Coronary artery (tissue), 2 donors: ENCODE data around the gene NPLOC4.

ENCODE experiments used
- DNase-seq: peaks from one replicate; pipeline ENCODE4 v3.0.0-alpha.2; 2017; ENCODE audit warnings: low spot score
- H3K27ac ChIP-seq, 2 donors: fragments of 200-600 bp; sonication (generic); one replicate each; pipeline ENCODE4 v1.5.1; 2016 to 2019
- H3K4me3 ChIP-seq: fragments of 200-600 bp; sonication (generic); 2 replicates; pipeline ENCODE4 v1.5.1; 2016; ENCODE audit warnings: mild to moderate bottlenecking, moderate library complexity
- TF ChIP-seq, protein P1 (sequence below): fragments of 200-600 bp; sonication (generic); IDR thresholded peaks from one replicate; pipeline ENCODE4 v1.5.1; 2019; ENCODE audit warnings: antibody characterized with exemption

NPLOC4 gene

DNA sequence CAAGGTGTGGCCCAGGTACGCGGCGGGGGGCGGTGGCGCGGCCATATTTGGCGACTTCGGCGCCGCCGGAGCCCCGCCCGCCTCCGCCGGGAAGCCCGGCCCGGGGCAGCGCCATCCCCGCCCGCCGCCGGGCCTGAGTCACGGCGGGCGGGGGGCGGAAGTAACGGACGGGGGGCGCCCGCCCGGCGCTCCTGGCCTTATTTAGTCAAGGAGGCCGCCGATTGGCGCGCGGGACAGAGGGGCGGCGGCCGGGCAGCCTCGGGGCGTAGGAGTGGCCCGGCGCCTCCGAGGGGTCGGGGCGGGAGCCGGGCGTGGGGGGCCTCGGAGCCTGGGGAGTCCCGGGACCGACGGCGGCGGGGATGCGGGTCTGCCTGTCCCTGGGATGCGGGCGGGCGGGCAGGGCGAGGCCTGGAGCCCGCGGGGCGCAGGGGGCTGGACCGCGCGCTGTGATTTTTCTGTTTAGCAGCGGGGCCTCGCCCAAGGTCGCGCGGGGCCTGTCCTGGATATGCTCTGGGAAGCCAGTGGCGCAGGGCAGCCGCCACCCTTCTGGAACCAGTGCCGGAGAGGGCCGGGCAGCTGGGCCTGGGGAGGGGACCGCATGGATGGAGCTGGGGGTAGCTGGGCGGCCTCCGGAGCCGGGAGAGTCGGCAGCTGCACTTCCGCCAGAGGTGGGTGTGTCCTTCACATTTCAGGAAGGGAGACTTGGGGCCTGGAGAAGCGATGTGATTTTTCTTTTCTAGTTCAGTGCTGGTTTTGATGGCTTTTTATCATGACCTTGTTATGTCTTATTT lies 122.0 kb downstream of the NPLOC4 start:
- peak overlapping the region; percentile 99 for H3K27ac ChIP-seq
- DNase-seq: no peak
- TF ChIP-seq, protein P1, sequence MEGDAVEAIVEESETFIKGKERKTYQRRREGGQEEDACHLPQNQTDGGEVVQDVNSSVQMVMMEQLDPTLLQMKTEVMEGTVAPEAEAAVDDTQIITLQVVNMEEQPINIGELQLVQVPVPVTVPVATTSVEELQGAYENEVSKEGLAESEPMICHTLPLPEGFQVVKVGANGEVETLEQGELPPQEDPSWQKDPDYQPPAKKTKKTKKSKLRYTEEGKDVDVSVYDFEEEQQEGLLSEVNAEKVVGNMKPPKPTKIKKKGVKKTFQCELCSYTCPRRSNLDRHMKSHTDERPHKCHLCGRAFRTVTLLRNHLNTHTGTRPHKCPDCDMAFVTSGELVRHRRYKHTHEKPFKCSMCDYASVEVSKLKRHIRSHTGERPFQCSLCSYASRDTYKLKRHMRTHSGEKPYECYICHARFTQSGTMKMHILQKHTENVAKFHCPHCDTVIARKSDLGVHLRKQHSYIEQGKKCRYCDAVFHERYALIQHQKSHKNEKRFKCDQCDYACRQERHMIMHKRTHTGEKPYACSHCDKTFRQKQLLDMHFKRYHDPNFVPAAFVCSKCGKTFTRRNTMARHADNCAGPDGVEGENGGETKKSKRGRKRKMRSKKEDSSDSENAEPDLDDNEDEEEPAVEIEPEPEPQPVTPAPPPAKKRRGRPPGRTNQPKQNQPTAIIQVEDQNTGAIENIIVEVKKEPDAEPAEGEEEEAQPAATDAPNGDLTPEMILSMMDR: no peak

DNA sequence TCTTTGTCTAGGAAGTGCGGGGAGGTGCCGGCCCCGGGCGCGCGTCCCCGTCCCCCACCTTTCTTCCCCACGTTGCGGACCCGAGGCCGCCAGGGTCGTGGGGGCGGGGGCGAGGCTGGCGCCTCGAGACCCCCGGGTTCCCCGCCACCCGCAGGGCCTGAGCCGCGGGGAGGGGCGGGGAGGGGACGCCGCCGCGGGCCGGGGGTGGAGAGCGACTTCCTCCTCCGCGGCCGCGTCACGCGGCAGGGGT lies 122.5 kb downstream of the NPLOC4 start:
- TF ChIP-seq, protein P1: no peak
- Histone ChIP-seq H3K4me3 (peak overlapping the region; percentile 97), H3K27ac (peak overlapping the region; percentile 99)
- no peak for DNase-seq

More for the DNA sequence above, 122.0 kb downstream of the NPLOC4 start:
- peak overlapping the region; percentile 97 for H3K4me3 ChIP-seq

DNA sequence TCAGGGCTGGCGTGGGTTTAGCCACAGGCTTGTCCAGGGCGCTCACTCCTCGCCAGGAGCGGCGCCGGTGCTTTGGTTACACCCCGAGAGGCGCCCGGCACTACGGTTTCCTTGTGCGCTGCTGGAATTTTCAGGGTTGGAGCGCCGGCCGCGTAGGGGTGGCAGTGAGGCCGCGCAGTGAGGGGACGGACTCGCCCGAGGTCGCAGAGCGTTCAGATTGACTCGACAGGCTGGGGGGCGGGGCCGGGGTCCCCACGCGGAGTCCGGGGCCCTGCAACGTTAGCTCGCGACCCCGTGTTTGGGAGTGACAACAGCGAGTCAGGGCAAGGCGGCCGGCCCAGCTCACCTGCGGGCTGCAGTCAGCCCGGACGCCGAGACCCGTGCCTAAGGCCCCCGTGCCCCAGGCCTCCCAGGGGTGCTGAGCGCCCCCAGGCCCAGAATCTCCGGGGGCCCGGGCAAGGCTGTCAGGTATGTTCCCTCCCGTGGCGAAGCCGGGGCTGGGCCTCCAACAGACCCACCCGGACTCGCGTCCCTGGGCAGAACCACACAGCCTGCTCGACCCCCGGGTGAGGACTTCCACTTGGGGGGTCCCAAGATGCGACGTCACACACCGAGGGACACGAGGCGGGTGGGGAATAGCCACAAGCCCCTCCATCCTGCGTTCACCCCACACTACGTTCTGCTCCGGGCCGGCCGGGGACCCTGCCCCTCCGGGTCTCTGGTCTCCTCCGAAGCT lies 123.0 kb downstream of the NPLOC4 start:
- H3K27ac ChIP-seq: peak overlapping the region; percentile 99
- DNase-seq: no peak

DNA sequence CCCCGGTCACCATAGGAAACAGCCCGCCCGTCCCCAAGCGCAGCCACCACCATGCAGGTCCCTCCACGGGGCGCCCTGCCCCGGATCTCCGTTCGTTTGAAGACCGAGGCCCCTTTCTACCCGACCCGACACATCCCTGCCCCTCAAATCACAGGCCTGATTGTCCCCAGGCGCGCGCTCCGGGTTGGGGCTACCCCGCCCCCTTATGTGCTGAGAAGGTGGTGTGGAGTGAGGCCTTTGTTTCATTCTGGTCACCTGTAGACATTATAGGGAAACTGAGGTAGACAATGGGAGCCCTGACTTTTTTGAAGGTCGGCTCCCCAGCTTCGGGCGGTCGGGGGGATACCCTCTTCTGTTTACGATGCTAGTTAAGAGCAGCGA lies 123.5 kb downstream of the NPLOC4 start:
- DNase-seq: peak; percentile 81
- TF ChIP-seq, protein P1: no peak
- Histone ChIP-seq H3K27ac (peak overlapping the region; percentile 99), H3K4me3 (peak overlapping the region; percentile 97)

More for the DNA sequence above, 123.0 kb downstream of the NPLOC4 start:
- peak overlapping the region; percentile 97 for H3K4me3 ChIP-seq
- TF ChIP-seq, protein P1: no peak

DNA sequence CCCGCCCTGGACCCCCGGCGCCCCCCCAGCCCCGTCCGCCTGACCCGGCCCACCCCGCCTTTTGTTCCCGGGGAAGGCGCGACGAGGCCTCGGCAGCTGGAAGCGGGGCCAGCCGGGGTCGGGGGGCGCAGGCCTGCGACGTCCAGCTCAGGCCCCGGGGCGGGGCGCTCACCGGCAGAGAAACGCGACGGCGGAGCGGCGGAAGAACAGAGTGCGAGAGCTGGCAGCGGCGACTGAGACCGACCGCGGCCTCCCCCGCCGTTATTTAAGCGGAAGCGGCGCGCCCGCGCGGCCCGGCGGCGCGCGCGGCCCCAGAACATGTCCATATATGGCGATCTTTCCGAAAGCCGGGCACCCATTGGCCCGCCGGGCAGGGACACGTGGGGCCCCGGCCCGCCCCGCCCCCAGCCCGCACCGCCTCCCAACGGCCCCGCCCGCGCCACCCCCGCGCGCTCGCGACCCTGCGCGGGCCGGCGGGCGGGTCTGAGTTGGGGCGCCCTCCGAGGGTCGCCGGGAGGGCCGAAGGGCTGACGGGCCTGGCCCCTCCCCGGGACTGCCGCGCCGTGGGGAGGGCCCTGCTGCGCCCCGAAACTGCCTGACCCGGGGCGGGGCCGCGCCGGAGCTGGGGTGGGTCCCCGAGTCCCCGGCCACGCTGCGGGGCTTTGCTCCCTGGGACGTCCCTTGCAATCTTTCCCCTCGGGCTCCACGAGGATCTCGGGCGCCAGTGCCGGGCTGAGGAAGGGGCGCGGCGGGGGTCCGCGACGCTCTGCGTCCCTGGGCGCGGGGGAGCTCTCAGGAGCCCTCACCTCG lies 124.1 kb downstream of the NPLOC4 start, which contains the start of gene ACTG1:
TSS of gene ACTG1 (minus strand) at position 238 of the 810 bp plus-strand sequence. CDS start 445 bp downstream, outside the sequence.
- H3K4me3 ChIP-seq: peak within 1 kb of the TSS; percentile 97
- TF ChIP-seq, protein P1: no peak
- peak; percentile 93 for DNase-seq

DNA sequence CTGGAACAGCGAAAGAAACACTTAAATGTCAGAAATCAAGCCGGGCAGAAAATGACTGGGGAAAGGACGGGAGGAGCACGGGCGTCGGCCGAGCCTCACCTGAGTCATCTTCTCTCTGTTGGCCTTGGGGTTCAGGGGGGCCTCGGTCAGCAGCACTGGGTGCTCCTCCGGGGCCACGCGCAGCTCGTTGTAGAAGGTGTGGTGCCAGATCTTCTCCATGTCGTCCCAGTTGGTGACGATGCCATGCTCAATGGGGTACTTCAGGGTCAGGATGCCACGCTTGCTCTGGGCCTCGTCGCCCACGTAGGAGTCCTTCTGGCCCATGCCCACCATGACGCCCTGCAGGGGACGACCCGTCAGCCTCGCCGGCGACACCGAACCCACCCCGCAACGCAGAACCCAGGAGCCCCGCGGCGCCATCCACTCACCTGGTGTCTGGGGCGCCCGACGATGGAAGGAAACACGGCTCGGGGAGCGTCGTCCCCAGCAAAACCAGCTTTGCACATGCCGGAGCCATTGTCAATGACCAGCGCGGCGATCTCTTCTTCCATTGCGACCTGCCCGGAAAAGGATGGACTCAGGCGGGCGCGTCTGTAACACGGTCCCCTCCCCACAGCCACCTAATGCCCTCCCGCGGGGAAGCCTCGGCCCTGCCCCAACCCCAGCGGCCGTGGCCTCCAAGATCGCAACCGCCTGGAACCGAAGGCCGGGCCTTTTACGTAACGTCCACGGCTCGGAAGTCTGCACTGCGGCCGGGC lies 124.9 kb downstream of the NPLOC4 start:
- peak; percentile 72 for DNase-seq
- Histone ChIP-seq H3K4me3 (peak overlapping the region; percentile 97), H3K27ac (peak overlapping the region; percentile 99)
- TF ChIP-seq, protein P1: no peak

More for the DNA sequence above, 124.1 kb downstream of the NPLOC4 start, which contains the start of gene ACTG1:
- peak within 1 kb of the TSS; percentile 99 for H3K27ac ChIP-seq
